Measurements from ENCODE around the gene SLC16A13. TPM values are rescaled to one million over a fixed set of nuclear protein-coding genes. Genes with fewer than 3 reads are reported as not detected.
"Not testable (repeated sequence)": the region's sequence is repeated elsewhere in the genome, so short reads cannot be mapped to it uniquely, and the experiment has no call there.

Gene SLC16A13, protein sequence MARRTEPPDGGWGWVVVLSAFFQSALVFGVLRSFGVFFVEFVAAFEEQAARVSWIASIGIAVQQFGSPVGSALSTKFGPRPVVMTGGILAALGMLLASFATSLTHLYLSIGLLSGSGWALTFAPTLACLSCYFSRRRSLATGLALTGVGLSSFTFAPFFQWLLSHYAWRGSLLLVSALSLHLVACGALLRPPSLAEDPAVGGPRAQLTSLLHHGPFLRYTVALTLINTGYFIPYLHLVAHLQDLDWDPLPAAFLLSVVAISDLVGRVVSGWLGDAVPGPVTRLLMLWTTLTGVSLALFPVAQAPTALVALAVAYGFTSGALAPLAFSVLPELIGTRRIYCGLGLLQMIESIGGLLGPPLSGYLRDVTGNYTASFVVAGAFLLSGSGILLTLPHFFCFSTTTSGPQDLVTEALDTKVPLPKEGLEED
- 2.9 TPM for polyA plus RNA-seq (2013, experiment 1 of 2; ENCODE audit: insufficient read length)
- polyA plus RNA-seq (2013, experiment 2 of 2; ENCODE audit: insufficient read length) = 2.7 TPM

DNA sequence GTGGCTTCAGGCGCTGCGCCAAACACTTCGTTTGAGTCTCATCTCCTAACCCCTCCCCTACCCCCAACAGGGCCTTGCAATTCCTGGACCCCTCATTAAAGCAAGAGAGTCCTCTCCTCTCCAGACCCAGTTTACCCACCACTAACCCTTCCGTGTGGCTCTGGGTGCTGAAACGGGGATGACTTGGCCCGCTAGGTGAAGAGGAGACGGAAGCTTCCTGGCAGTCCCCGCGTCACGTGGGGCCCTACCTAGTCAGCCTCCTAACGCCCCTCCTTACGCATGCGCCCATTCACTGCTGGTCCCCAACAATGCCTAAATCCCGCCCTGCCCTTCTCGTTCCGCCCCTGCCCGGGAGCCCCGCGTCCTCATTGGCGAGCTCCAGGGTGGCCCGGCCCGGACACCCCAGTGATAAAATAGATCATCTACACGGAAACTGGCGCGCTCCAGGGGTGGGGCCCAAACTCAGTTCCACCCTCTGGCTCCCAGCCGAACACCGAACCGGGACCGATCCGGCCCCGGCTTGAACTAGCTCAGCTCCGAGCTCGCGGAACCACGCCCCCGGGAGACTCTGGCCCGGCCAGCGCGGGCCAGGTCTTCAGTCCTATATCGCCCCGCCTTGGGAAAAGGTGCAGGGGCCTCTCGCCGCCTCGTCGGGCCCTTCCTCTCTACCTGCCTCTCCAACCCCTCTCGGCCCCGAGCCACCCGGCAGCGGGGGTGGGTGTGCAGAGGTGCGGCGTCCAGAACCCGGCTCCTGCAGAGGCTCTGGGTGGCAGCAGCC is at the start of gene SLC16A13:
SLC16A13 (plus strand) TSS at position 425 of the 778 bp plus-strand sequence. CDS start 368 bp downstream, outside the sequence.
- peak; percentile 94 for DNase-seq

DNA sequence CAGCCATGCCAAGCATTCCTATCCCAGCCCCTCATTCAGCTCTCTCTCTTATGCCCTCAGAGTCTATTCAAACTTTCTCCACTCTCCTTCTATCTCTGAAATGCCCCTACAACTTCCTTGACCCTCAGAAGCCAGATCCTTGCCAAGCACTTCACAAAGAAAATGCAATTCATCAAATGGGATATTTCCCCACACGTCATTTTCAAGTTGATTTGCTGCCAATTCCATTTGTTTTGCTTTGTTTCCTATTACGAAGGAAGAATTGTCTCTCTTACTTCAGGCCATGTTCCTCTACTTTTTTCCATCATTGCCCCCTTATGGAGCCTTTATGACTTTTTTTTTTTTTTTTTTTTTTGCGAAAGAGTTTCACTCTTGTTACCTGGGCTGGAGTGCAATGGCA is 49.1 kb upstream of the SLC16A13 start:
- DNase-seq = no peak

DNA sequence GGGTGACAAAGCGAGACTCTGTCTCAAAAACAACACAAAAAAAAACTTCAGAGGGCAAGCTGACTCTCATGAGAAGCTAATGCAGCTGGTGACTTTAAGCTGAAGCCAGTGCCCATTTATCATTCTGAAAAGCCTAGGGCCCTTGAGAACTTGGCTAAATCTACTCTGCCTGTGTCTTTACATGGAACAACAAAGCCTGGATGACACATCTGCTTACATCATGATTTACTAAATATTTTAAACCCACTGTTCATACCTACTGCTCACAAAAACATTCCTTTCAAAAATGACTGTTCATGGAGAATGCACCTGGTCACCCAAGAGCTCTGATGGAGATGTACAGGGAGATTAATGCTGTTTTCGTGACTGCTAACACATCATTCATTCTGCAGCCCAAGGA is 46.0 kb upstream of the SLC16A13 start:
- DNase-seq = no peak

DNA sequence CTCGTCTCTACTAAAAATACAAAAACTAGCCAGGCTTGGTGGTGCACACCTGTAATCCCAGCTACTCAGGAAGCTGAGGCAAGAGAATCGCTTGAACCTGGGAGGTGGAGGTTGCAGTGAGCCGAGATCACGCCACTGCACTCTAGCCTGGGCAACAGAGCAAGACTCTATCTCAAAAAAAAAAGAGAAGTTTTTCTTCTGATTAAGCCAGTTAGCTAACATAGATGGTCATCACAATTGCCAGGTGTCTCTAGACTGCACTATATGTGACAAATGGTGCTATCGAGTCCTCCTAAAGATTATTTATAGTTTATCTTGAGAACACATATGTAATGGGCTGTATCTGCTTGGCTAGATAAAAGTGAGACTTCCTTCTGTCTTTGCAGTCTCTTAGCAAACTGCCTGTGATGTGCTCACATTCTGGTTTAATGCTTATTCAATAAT is 42.2 kb upstream of the SLC16A13 start:
- DNase-seq = not testable (repeated sequence)

DNA sequence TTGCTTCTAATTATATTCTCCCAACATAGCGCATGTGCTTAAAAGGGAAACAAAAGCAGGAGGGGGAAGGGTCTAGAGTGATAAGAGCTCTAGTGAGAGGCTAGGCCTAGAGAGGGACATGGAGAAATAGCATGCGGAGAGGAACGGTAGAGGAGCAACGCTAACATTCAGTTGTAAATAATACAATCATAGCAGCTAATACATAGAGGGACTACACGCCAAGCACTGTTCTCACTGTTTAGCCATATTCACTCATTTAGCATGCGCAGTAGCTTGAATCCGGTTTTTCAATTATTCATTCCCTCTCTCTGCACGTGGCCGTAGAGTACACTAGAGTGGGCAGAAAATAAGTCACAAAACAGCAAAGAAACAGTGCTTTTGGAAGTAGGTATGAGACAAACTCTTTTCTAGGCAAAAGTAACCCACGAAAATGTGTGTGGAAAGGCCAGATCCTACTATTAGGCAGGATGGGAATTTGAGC is 41.7 kb upstream of the SLC16A13 start:
- DNase-seq = no peak

DNA sequence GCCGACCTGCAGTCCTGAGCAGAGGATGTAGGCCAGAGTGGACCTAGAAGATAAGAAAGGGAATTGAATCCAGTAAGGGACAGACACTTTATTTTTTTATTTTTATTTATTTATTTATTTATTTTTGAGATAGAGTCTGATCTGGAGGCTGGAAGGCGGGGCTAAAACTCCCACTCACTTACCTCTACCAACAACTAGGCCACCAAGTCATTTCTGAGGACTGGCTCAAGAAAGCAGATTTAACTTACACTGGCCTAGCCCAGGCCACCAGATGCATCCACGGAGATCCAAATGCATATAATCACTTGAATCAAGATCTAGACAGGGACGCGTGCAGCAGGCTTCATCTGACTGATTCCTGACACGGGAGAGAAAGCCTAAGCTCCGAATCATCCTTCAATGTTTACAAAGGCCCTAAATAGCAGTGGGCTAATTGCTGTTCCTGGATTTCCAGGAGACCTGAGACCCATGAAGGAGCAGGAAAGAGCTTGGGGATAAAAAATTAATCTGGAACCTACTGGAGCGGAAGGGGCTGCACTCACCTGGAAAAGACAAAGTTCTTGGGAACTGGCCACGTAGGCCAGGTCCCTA is 41.1 kb upstream of the SLC16A13 start:
- DNase-seq = peak; percentile 32

DNA sequence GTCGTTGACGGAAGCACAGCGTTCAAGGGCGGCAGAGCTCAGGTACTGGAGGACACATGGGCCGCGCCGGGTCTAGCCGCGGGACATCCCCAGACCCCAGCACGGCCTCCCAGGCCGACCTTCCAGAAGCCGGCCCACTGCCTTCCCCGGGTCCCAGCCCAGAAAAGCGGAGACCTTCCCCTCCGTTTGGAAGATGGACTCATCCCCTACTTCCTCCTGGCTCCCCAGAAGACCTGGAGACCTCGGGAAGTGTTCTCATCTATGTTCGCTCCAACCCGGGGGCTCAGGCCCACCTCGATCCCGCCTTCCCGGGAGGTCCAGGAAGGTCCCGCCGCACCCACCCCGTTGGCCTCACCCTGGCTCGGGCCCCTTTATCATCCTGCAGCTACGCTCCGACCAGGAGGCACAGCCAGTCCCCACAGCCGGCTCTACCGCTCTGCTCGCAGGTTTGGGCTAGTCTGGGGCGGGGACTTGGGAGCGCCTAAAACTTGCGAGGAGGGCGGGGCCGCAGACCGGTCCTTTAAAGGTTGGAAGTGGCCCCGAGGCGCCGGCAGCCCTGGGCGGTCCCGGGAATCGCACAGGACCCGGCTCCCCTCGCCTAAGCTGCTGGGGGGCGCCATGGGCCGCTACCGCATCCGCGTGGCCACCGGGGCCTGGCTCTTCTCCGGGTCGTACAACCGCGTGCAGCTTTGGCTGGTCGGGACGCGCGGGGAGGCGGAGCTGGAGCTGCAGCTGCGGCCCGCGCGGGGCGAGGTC is 40.1 kb upstream of the SLC16A13 start, which contains the start of gene ALOX12:
ALOX12 (plus strand) TSS at position 550 of the 756 bp plus-strand sequence; CDS start at position 619, 69 bp downstream.
- peak; percentile 12 for DNase-seq

DNA sequence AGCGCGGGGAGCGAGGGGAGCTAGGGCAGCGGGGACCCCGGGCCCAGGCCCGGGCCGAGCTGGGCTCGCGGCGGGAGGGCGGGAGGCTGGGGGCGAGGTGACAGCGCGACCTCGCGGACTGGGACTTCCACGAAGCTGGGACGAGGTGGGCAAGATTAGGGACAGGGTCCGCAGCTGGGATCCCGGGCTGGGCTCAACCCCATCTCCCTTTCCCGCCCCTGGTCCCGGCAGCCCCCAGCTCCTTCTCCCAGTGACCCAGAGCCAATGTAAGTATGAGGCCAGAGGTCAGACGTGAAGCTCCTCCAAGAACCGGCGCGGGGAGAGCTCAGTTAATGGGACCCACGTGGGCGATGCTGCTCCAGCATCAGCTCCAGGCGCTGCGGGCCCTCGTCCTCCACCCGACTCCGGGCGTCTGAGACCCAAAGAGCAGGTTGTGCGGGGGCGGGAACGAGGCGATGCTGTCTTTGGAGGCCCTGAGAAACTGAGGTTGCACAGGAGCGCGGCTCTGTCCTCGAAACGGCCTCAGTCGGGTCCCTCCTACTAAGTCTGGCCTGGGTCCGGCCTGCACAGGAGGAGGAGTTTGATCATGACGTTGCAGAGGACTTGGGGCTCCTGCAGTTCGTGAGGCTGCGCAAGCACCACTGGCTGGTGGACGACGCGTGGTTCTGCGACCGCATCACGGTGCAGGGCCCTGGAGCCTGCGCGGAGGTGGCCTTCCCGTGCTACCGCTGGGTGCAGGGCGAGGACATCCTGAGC is 39.4 kb upstream of the SLC16A13 start:
- DNase-seq = no peak

DNA sequence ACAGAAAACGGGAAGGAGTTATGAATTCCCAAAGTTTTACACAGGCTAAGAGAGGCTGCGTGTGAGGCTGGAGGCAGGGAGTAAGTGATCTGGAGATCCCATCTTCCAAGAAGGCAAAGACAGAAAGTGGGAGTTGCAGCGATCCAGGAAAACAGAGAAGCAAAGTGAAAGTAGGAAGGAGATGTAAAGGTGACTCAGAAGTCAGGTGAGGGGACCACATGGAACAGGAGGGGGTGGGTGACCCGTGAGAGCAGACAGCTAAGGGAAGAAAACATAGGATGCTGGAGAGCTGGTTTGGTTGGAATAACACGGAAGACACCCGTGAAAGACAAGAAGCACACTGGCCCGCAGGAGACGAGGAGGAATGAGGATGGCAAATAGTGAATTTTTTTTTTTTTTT is 38.6 kb upstream of the SLC16A13 start:
- DNase-seq = no peak

DNA sequence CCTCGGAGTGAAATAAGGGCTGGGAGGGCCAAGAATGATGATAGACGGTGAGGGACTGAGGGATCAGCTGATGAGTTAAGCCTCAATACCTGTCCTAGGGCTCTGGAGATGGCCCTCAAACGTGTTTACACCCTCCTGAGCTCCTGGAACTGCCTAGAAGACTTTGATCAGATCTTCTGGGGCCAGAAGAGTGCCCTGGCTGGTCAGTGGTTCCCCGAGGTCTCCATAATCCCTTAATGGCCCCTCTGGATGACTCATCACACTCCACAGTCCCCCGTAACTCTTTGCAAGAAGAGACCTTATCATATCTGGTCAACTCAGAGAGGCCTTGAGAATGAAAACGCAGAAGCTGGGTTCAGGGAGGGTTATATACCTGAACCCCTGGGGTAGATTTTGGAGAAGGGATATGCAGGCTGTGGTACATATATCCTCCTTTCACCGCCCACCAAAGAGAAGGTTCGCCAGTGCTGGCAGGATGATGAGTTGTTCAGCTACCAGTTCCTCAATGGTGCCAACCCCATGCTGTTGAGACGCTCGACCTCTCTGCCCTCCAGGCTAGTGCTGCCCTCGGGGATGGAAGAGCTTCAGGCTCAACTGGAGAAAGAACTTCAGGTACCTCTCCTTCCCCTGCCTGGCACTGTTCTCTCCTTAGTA is 36.8 kb upstream of the SLC16A13 start:
- DNase-seq = no peak

DNA sequence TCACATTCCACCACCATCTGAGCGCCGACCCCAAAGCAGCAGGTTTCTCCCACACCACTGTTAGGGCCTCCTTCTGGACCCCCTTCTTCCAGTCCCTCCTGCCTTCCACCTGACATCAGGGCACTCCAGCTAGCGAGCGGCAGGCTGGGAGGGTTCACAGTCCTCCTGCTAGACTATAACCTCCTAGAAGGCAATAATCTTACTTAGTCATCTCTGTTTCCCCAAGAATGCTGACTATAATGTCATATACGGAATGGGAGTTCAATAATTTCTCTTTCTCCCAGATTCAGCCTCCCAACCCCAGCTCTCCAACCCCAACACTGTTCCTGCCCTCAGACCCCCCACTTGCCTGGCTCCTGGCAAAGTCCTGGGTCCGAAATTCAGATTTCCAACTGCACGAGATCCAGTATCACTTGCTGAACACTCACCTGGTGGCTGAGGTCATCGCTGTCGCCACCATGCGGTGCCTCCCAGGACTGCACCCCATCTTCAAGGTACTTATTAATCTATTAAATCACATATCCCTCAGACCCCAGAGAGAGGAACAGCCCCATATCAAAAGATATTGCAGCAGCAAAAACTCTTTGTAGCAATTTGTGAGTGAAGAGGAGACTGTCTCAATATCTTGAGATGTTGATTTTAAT is 34.4 kb upstream of the SLC16A13 start:
- no peak for DNase-seq

DNA sequence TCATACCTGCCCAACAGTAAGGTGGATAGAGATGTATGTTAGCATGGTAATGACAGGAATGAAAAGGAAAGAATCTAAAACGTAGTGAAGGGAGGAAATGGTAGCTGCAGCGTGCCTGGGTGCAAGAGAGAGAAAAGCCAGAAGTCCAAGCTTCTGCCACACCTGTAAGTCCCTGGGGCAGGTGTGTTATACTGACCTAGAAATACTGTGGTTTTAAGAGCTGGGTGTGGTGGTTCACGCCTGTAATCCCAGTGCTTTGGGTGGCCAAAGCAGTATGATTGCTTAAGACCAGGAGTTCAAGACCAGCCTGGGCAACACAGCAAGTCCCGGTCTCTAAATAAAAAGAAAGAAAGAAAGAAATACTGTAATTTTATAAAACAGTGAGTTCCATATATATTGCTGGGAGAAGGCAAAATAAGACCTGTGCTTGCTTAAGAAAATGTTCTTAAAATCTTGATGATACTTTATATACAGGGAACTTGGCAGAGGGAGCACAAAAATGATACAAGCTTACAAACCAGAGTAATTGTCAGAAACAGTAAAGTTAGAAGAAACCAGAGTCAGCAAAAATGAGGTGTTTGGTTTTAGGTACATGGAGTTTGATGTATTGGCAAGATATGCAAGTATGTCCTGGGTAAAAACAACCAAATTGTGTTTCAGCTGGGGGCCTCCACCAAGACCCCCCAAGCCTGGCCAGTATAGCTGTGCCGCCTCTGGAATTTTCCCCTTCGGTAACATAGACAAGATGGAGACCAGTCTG is 33.3 kb upstream of the SLC16A13 start:
- no peak for DNase-seq

DNA sequence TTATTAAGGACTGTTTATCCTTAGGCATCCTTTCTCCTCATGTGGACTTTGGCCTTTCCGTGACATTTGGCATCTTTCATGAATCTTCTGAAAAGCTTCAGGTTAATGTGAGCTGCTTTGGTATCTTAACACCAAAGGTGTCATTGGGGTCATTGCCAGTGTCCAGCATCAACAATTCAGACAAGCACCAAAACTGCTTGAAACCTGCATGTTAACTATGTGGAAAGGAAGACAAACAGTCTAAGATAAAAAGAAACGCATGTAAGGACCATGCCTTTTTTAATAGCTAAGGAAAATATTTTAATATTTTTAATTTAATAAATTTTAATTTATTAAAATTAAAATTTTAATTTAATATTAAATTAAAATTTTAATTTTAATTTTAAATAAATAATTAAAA is 32.1 kb upstream of the SLC16A13 start:
- no peak for DNase-seq

DNA sequence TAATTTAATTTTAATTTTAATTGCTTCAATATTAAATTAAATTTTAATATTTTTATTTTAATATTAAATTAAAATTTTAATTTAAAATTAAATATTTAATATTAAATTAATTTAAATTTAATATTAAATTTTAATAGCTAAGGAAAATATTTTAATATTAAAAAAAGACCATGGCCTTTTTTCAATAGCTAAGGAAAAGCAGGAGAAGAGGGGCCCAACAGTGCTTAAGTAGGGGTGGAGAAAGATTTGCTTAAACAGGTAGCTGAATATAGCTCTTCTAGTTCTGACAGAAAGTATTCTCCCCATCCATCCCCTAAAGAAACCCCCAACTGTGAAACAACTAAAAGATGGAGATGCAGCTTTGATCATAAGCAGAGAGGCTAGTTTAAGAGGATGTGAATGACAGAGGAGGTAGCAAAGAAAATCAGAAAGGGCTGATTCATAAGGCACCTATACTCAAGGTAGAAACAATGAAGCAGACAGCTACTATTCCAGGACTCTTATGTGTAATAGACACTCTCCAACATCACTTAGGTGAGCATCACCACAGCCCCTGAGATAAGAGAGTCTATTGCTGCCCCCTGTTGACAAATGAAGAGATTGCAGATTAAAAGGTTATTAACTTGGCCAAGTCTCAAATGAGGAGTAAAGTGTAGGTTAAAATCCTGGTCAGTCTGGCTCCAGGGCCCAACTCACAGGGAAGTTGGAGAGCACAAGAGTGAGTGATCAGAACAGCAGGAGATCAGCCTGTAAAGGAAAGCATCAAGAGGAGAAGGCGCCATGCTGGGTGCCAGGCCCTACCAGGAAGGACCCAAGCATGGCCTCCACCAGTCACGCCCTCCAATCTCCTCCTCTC is 31.2 kb upstream of the SLC16A13 start:
- peak; percentile 68 for DNase-seq

DNA sequence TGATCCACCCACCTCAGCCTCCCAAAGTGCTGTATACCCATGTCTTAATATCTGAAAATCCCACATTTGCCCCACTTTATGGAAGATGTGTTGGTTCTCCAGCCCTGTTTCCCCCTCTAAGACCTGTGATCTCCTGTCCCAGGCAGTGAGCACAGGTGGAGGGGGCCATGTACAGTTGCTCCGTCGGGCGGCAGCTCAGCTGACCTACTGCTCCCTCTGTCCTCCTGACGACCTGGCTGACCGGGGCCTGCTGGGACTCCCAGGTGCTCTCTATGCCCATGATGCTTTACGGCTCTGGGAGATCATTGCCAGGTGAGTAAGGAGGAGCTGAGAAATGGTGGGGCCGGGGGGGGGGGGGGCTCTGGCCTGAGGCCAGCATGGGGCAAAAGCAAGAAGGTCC is 30.1 kb upstream of the SLC16A13 start:
- no peak for DNase-seq

DNA sequence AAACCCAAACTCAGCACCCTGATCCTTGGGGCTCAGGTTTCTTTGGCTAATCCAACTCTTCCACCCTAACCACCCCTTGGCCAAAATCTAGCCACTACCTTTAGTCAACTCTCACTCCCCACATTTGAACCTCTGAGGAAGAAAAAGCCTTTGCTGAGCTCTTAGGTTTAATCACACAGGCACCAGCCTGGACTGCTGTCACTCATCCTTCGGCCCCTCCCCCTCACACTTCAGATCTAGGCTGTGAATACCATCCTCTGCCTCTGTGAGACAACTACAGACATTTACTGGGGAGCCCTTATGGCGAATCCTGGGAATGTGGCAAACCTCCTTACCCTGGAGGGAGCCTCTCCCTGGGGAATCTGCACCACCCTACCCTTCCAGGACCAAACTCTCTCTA is 28.7 kb upstream of the SLC16A13 start:
- no peak for DNase-seq

DNA sequence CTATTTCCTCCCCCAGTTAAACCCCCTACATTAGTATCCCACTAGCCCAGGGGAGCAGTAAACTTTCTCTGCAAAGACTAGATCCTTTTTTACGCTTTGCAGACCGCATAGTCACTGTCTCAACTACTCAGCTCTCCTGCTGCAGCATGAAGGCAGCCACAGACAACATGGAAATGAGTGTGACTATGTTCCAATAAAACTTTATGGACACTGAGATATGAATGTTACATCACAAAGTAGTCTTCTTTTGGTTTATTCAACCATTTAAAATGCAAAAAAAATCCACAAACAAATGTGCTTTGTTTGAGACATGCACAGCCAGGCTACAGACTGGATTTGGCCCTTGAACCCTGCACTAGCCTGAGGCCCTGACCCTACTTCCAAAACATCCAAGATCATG is 25.3 kb upstream of the SLC16A13 start:
- DNase-seq = no peak

DNA sequence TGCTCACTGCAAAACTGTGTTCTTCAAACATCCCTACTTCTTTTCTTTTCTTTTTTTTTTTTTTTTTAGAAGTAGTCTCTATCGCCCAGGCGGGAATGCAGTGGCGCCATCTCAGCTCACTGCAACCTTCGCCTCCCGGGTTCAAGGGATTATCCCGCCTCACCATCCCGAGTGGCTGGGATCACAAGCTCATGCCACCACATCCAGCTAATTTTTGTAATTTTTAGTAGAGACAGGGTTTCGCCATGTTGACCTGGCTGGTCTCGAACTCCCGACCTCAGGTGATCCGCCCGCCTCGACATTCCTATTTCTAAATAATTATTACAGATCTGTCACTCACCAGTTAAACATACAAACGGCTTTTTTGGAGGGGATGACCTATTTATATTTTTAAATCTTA is 24.4 kb upstream of the SLC16A13 start:
- no peak for DNase-seq

DNA sequence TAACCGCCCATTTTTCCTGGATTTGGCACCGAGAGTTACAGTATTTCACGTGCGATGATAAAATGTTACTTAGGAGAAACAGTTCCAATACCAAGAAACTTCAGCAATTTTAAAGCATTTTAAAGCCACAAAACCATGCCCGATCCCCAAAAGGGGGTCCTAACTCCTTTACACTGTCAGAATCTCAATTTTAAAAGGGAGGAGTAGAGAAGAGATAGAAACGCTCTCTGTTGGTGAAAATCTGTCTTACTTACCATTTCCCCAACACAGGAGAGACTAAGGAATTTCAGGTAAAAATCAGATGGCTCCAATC is 23.9 kb upstream of the SLC16A13 start:
- DNase-seq = no peak
